ENCODE data around the gene RHEBL1. TPM values are rescaled to one million over a fixed set of nuclear protein-coding genes. Genes with fewer than 3 reads are reported as not detected.

The RHEBL1 gene
- total RNA-seq, 2 donors from 2014 or later = 0.35 TPM; not detected in 1

DNA sequence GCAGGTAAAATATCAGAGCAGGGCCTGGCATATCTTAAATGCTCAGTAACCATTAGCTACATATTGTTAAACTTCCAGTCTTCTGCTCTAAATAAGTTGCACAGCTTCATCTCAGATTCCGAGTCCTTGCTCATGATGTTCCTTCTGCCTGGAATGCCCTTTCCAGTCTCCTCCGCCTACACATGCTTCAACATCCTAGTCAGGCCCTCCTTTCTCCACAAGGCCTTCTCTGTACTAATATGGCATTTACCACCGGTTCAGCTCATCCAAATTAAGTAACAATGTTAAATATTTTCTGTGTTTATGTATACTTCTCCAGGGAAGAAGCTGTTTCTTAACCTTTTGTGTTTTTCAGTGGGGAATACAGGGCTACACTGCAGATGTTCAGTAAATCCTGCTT lies 16.3 kb upstream of the RHEBL1 start:
- no peaks in the 10 kb centered on the region for H3K9me3 ChIP-seq
- TF ChIP-seq CTCF (IDR thresholded peaks at IDR 0.05) = no peak
- DNase-seq (ENCODE audit: low spot score) = no peak
- no peak overlapping the region for H3K27ac ChIP-seq
- H3K27me3 ChIP-seq = no peaks in the 10 kb centered on the region
- H3K4me1 ChIP-seq = peaks cover 0 to 26% of the 10 kb centered on the region in 2 donors
- no peak overlapping the region for H3K4me3 ChIP-seq
- no peaks in the 10 kb centered on the region for H3K36me3 ChIP-seq

- H3K27me3 ChIP-seq = no peaks in the 10 kb centered on the region
- no peak overlapping the region for H3K4me3 ChIP-seq
- peaks cover 0 to 9% of the 10 kb centered on the region in 2 donors for H3K4me1 ChIP-seq
- no peak overlapping the region for H3K27ac ChIP-seq
- no peak for DNase-seq (ENCODE audit: low spot score)
- no peaks in the 10 kb centered on the region for H3K9me3 ChIP-seq
- H3K36me3 ChIP-seq = no peaks in the 10 kb centered on the region
- TF ChIP-seq CTCF (IDR thresholded peaks at IDR 0.05) = no peak
Observed at GRCh38 chr12:49084438-49084837, 14.7 kb upstream of the RHEBL1 start.

DNA sequence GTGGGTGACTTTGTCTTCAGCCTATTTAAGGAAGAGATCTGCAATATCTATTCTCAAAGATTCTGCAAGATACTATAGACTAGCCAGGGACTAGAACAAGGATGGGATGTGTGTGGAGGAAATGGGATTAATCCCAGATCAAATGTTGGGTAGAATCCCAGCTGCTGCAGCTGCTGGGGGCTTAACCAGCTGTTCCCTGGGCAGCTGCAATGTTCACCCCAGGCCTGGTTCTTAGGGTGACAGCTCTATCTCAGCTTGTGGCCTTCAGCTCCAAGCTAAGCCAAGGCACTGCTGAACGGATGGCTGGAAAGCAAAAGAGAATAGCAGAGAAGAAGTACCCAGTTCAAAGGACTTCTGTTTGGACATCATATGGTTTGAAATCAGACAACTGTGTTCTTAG lies 10.0 kb upstream of the RHEBL1 start:
- H3K27ac ChIP-seq = no peak overlapping the region
- DNase-seq (ENCODE audit: low spot score) = no peak
- H3K9me3 ChIP-seq = no peaks in the 10 kb centered on the region
- TF ChIP-seq CTCF (IDR thresholded peaks at IDR 0.05) = no peak
- no peak overlapping the region for H3K4me3 ChIP-seq
- no peaks in the 10 kb centered on the region for H3K27me3 ChIP-seq
- no peaks in the 10 kb centered on the region for H3K36me3 ChIP-seq
- no peaks in the 10 kb centered on the region for H3K4me1 ChIP-seq

DNA sequence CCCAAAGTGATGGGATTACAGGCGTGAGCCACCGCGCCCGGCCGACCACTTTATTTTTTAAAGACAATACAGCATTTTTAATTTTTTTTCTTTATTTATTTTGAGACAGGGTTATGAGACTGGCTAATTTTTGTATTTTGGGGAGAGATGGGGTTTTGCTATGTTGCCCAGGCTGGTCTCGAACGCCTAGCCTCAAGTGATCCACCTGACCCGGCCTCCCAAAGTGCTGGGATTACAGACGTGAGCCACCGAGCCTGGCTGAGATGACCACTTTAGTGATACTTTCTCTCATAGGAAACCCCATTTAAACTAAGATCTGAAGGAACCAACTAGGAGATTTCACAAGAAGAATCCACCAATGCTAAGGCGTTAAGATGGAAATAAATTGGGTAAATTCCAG lies 1.2 kb upstream of the RHEBL1 start:
- Histone ChIP-seq H3K9me3 (no peaks in the 10 kb centered on the region), H3K27ac (no peak overlapping the region), H3K4me1 (peaks cover 0 to 14% of the 10 kb centered on the region in 2 donors), H3K36me3 (no peaks in the 10 kb centered on the region), H3K4me3 (no peak overlapping the region), H3K27me3 (no peaks in the 10 kb centered on the region)
- no peak for DNase-seq (ENCODE audit: low spot score)
- TF ChIP-seq CTCF (IDR thresholded peaks at IDR 0.05) = no peak

DNA sequence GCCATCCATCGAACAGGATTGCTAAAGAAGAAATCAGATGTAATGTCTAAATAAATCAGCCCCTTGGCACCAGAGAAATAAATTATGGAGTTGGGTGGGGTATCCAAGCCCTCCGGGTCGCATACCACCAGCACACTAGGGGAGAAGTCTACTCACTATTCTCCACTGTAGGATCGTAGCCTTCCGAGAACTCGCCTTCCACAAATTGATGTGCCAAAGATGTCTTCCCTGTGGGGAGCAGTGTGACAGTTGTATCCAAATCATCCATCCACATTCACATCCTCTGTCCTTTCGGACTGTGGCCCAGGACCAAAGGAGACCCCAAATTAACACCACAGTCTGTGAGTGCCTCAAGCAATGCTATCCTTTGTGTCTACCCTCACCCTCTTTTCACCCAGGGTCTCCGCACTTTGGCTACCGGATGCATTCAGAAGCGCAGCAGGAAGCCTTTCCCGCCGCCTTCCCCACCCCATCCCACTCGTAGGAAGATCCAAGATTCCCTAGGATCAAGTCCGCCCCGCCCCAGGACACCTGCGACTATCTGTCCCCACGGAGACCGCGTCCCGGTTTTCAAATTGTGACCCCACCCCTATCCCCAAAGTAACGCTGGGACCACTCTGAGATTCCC lies 786 bp downstream of the RHEBL1 start:
- Histone ChIP-seq H3K4me3 (peak overlapping the region; percentile 78 to 81), H3K4me1 (peaks cover 0 to 14% of the 10 kb centered on the region in 2 donors), H3K27me3 (no peaks in the 10 kb centered on the region), H3K27ac (peak overlapping the region; percentile 73 to 78), H3K9me3 (no peaks in the 10 kb centered on the region), H3K36me3 (no peaks in the 10 kb centered on the region)
- no peak for DNase-seq (ENCODE audit: low spot score)
- no peak for TF ChIP-seq CTCF (IDR thresholded peaks at IDR 0.05)

DNA sequence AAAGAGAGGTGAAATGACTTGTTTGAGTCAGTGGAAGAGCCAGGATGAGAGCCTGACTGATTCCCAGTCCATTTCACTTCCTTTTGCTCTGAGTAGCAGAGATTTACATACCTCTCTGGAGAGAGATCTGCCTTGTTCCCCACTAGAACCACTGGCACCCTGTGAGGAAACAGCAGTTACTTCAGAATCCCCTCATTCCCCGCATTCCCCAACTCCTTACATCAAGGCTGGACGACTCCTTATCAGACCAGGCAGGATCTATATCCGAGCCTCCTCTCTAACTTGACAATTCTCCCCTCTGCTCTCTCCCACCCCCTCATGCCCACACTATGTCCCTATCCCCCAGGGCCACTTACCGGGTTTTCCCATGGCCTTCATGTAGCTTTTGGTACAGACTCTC lies 3.7 kb downstream of the RHEBL1 start:
- Histone ChIP-seq H3K4me1 (peaks cover 0 to 22% of the 10 kb centered on the region in 2 donors), H3K36me3 (no peaks in the 10 kb centered on the region), H3K4me3 (no peak overlapping the region), H3K27ac (no peak overlapping the region), H3K27me3 (no peaks in the 10 kb centered on the region), H3K9me3 (no peaks in the 10 kb centered on the region)
- DNase-seq (ENCODE audit: low spot score) = no peak
- no peak for TF ChIP-seq CTCF (IDR thresholded peaks at IDR 0.05)
